GM21381 (cell line): Measurements from ENCODE around the gene ZNF772.
A peak's percentile ranks its signal among the peaks of the same experiment; 100 is the strongest.

Source experiments
- ATAC-seq: cut with Tn5 transposase; IDR thresholded peaks from one replicate; pipeline ENCODE4 v1.9.1; 2021; ENCODE audit warnings: mild to moderate bottlenecking, moderate library complexity; ENCODE audit not compliant: unreplicated experiment

The ZNF772 gene

GRCh38 chr19:57436417-57436816, 40.9 kb downstream of the ZNF772 start:
- no peak for ATAC-seq

- ATAC-seq = peak; percentile 92
Measured at GRCh38 chr19:57435062-57435978, 42.0 kb downstream of the ZNF772 start, which contains the start of gene ZNF749. ZNF749 (plus strand) TSS chr19:57435325; CDS start chr19:57435579, 254 bp downstream.

- no peak for ATAC-seq
Measured at GRCh38 chr19:57434386-57435061, 42.8 kb downstream of the ZNF772 start.

GRCh38 chr19:57421037-57421436, 56.3 kb downstream of the ZNF772 start:
- no peak for ATAC-seq

- ATAC-seq = no peak
Measured at GRCh38 chr19:57419439-57419838, 57.9 kb downstream of the ZNF772 start.
